NB4 (cell line): ENCODE results near the gene SMYD3.

Source experiments
- MAX ChIP-seq: IDR thresholded peaks from 2 replicates; pipeline ENCODE4 v1.6.1; 2011; ENCODE audit warnings: low read depth, low read length
- POLR2A ChIP-seq: IDR thresholded peaks from 2 replicates; pipeline ENCODE4 v1.6.1; 2011; ENCODE audit warnings: mild to moderate bottlenecking; ENCODE audit not compliant: insufficient read length; ENCODE audit errors: extremely low read depth
- TF ChIP-seq, protein P1 (sequence below): IDR thresholded peaks from one replicate; pipeline ENCODE4 v1.5.1; 2012; ENCODE audit warnings: low read depth, low read length

DNA sequence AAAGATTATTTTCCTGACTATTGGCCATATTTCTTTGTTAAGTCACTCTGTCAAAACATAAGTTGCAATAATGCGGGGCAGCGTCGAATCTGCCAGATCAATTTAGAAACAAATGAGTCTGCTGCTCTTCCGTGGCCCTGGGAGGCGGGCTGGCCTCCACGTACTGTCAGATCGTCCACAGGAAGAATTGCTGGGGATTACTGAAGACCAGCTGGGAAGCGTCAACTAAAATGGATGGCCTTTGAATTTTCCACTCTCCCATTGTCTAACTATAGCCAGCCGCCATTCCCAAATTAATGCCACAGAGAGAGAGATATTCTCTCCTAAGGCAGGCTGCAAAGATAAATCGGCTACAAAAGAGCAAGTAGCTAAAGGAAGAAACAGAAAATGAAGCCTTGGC, 560.2 kb downstream of the SMYD3 start:
- TF ChIP-seq, protein P1, sequence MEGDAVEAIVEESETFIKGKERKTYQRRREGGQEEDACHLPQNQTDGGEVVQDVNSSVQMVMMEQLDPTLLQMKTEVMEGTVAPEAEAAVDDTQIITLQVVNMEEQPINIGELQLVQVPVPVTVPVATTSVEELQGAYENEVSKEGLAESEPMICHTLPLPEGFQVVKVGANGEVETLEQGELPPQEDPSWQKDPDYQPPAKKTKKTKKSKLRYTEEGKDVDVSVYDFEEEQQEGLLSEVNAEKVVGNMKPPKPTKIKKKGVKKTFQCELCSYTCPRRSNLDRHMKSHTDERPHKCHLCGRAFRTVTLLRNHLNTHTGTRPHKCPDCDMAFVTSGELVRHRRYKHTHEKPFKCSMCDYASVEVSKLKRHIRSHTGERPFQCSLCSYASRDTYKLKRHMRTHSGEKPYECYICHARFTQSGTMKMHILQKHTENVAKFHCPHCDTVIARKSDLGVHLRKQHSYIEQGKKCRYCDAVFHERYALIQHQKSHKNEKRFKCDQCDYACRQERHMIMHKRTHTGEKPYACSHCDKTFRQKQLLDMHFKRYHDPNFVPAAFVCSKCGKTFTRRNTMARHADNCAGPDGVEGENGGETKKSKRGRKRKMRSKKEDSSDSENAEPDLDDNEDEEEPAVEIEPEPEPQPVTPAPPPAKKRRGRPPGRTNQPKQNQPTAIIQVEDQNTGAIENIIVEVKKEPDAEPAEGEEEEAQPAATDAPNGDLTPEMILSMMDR: no peak
- no peak for TF ChIP-seq POLR2A
- TF ChIP-seq MAX: no peak
